HPDE6-E6E7 (cell line): ENCODE data around the gene TPRX2.
A peak's percentile ranks its signal among the peaks of the same experiment; 100 is the strongest.
"Not testable (repeated sequence)": the region's sequence is repeated elsewhere in the genome, so short reads cannot be mapped to it uniquely, and the experiment has no call there.

Source experiments
- DNase-seq: peaks from one replicate; pipeline ENCODE4 v3.0.0; 2011; ENCODE audit warnings: missing footprints; ENCODE audit errors: extremely low spot score

The TPRX2 gene

GRCh38 chr19:47861630-47862029 lies 2.6 kb downstream of the TPRX2 start:
- no peak for DNase-seq

GRCh38 chr19:47863514-47863936 lies 4.5 kb downstream of the TPRX2 start:
- peak; percentile 85 for DNase-seq

GRCh38 chr19:47865166-47865565 lies 6.1 kb downstream of the TPRX2 start:
- no peak for DNase-seq

GRCh38 chr19:47878906-47879305 lies 19.9 kb downstream of the TPRX2 start:
- no peak for DNase-seq

GRCh38 chr19:47879385-47879784 lies 20.4 kb downstream of the TPRX2 start:
- DNase-seq = not testable (repeated sequence)

GRCh38 chr19:47881757-47882156 lies 22.7 kb downstream of the TPRX2 start:
- no peak for DNase-seq

- no peak for DNase-seq
Measured at GRCh38 chr19:47882890-47883289, 23.9 kb downstream of the TPRX2 start.

GRCh38 chr19:47885067-47885463 lies 26.0 kb downstream of the TPRX2 start:
- DNase-seq = no peak

GRCh38 chr19:47886010-47886559 lies 27.1 kb downstream of the TPRX2 start, which contains the start of gene SULT2A1:
Gene SULT2A1 (minus strand): TSS chr19:47886315. CDS start chr19:47886257, 58 bp downstream.
- DNase-seq = no peak

- no peak for DNase-seq
Measured at GRCh38 chr19:47890865-47891621, 32.0 kb downstream of the TPRX2 start.

- DNase-seq = no peak
Measured at GRCh38 chr19:47891622-47891922, 32.5 kb downstream of the TPRX2 start.

GRCh38 chr19:47891923-47892666 lies 33.1 kb downstream of the TPRX2 start:
- DNase-seq = no peak

GRCh38 chr19:47895165-47895782 lies 36.2 kb downstream of the TPRX2 start:
- DNase-seq = no peak

- DNase-seq = no peak
Measured at GRCh38 chr19:47896019-47896418, 37.0 kb downstream of the TPRX2 start.

- DNase-seq = no peak
Measured at GRCh38 chr19:47896773-47897172, 37.7 kb downstream of the TPRX2 start.

- DNase-seq = no peak
Measured at GRCh38 chr19:47897861-47898260, 38.8 kb downstream of the TPRX2 start.

GRCh38 chr19:47899335-47899734 lies 40.3 kb downstream of the TPRX2 start:
- no peak for DNase-seq

GRCh38 chr19:47901370-47901769 lies 42.3 kb downstream of the TPRX2 start:
- DNase-seq = no peak

- DNase-seq = not testable (repeated sequence)
Measured at GRCh38 chr19:47909350-47909749, 50.3 kb downstream of the TPRX2 start.

GRCh38 chr19:47910191-47910590 lies 51.2 kb downstream of the TPRX2 start:
- not testable (repeated sequence) for DNase-seq
